K562 (cell line): ENCODE measurements around the gene NMRAL1. TPM values are rescaled to one million over a fixed set of nuclear protein-coding genes. Genes with fewer than 3 reads are reported as not detected.

Source experiments
- ADNP ChIP-seq: fragments of 200-800 bp; sonication (Bioruptor generic); IDR thresholded peaks from 2 replicates; pipeline ENCODE4 v1.6.1; 2016; ENCODE audit warnings: missing genetic modification characterization, missing compliant biosample characterization
- GABPB2 ChIP-seq: fragments of 250-450 bp; sonication (Bioruptor Pico); conservative IDR thresholded peaks from 2 replicates; pipeline ENCODE4 v1.5.1; 2021; ENCODE audit warnings: mild to moderate bottlenecking
- HDAC2 ChIP-seq: fragments of 450-650 bp; IDR thresholded peaks from 2 replicates; pipeline ENCODE4 v1.6.1; 2016; ENCODE audit warnings: mild to moderate bottlenecking
- ILF3 ChIP-seq: fragments of 450-650 bp; IDR thresholded peaks from 2 replicates; pipeline ENCODE4 v1.6.1; 2018; ENCODE audit warnings: antibody characterized with exemption, mild to moderate bottlenecking, moderate library complexity, borderline replicate concordance
- IRF2 ChIP-seq: sonication (generic); formaldehyde crosslinking; IDR thresholded peaks from 2 replicates; pipeline ENCODE4 v1.8.1; 2022; ENCODE audit warnings: mild to moderate bottlenecking, missing genetic modification reagents
- JUNB ChIP-seq: fragments of 450-650 bp; formaldehyde crosslinking; conservative IDR thresholded peaks from 2 replicates; pipeline ENCODE4 v1.4.0; 2020; ENCODE audit warnings: mild to moderate bottlenecking
- KDM4B ChIP-seq, 2 experiments: fragments of 450-650 bp in 1 of 2; sonication (generic) in 1 of 2; IDR thresholded peaks; 2 replicates each; pipeline ENCODE4 v1.6.1; 2016 to 2017; ENCODE audit warnings: borderline replicate concordance in 2 of 2, antibody characterized with exemption in 1 of 2, low read depth in 1 of 2, mild to moderate bottlenecking in 1 of 2
- KLF13 ChIP-seq: fragments of 450-650 bp; IDR thresholded peaks from 2 replicates; pipeline ENCODE4 v1.6.1; 2016; ENCODE audit warnings: missing genetic modification characterization, low read depth, mild to moderate bottlenecking, missing compliant biosample characterization, moderate library complexity, borderline replicate concordance
- MAFF ChIP-seq: IDR thresholded peaks from 2 replicates; pipeline ENCODE4 v1.6.1; 2012; ENCODE audit warnings: low read length, improper control_type of control experiment
- MED1 ChIP-seq: sonication (generic); formaldehyde crosslinking; IDR thresholded peaks from 2 replicates; pipeline ENCODE4 v1.8.1; 2023; ENCODE audit warnings: missing genetic modification reagents, borderline replicate concordance
- MEF2D ChIP-seq: conservative IDR thresholded peaks from 2 replicates; pipeline ENCODE4 v1.6.1; 2016; ENCODE audit warnings: low read depth, missing genetic modification characterization, missing compliant biosample characterization
- SREBF1 ChIP-seq: fragments of 150-350 bp; IDR thresholded peaks from 2 replicates; pipeline ENCODE4 v1.6.1; 2014; ENCODE audit warnings: antibody characterized with exemption, low read depth, low read length, borderline replicate concordance
- SRF ChIP-seq, 2 experiments: fragments of 250-450, 450-650 bp in 1 of 2; sonication (Bioruptor Pico) in 1 of 2; sonication (generic) in 1 of 2; formaldehyde crosslinking; IDR thresholded peaks; 2 replicates each; pipeline versions ENCODE4 v1.5.0 to v1.5.1; 2020 to 2022; ENCODE audit warnings: mild to moderate bottlenecking in 1 of 2, missing genetic modification reagents in 1 of 2
- TCF3 ChIP-seq: sonication (generic); formaldehyde crosslinking; IDR thresholded peaks from 2 replicates; pipeline ENCODE4 v1.4.0; 2020; ENCODE audit warnings: mild to moderate bottlenecking, missing genetic modification reagents
- ZFPM2 ChIP-seq: fragments of 250-450 bp; sonication (Bioruptor Pico); IDR thresholded peaks from 2 replicates; pipeline ENCODE4 v1.5.1; 2022; ENCODE audit warnings: mild to moderate bottlenecking
- ZNF24 ChIP-seq: fragments of 450-650 bp; IDR thresholded peaks from 2 replicates; pipeline ENCODE4 v1.6.1; 2016
- ZNF311 ChIP-seq: fragments of 250-450 bp; sonication (Bioruptor Pico); IDR thresholded peaks from 2 replicates; pipeline ENCODE4 v1.4.0; 2020; ENCODE audit warnings: mild to moderate bottlenecking, moderate library complexity
- ZNF444 ChIP-seq: fragments of 250-450 bp; sonication (Bioruptor Pico); IDR thresholded peaks from 2 replicates; pipeline ENCODE4 v1.4.0; 2020; ENCODE audit warnings: mild to moderate bottlenecking, moderate library complexity
- ZNF668 ChIP-seq: fragments of 250-450 bp; sonication (Bioruptor Pico); IDR thresholded peaks from 2 replicates; pipeline ENCODE4 v1.8.0; 2022; ENCODE audit warnings: mild to moderate bottlenecking, inconsistent platforms
- ZNF717 ChIP-seq: fragments of 250-450 bp; sonication (Bioruptor Pico); IDR thresholded peaks from 2 replicates; pipeline ENCODE4 v1.5.0; 2021
- polyA plus RNA-seq, 8 experiments: library from polyadenylated mRNA; depleted of rRNA in 4 of 8; stranded (reverse) in 5 of 8; unstranded in 3 of 8; fragments of >200 nt; fragmentation: Nextera tagmentation in 2 of 8; fragmentation: Illumina TruSeq in 1 of 8; extraction: Ambion mirVana in 2 of 8; extraction: Trizol in 1 of 8; gene quantifications; 2 replicates each; pipeline versions ENCODE4 v1.2.1 to v1.2.3, GENCODE V29; 2011 to 2014; ENCODE audit warnings: inconsistent platforms in 1 of 8, missing spikeins in 1 of 8
- total RNA-seq, 7 experiments: library from RNA; depleted of rRNA in 6 of 7; stranded (reverse); fragments of >200 nt in 6 of 7; fragmentation: Illumina TruSeq in 2 of 7; extraction: Trizol in 2 of 7; gene quantifications; 2 replicates each; pipeline versions ENCODE4 v1.2.1 to v1.2.3, GENCODE V29; 2011 to 2021; ENCODE audit warnings: low replicate concordance in 1 of 7
- TF ChIP-seq, protein P1 (sequence below): IDR thresholded peaks from 2 replicates; pipeline ENCODE4 v1.6.1; 2012; ENCODE audit warnings: low read depth, low read length, improper control_type of control experiment, borderline replicate concordance
- TF ChIP-seq, protein P2 (sequence below): sonication (generic); formaldehyde crosslinking; IDR thresholded peaks from 2 replicates; pipeline ENCODE4 v1.5.0; 2020; ENCODE audit warnings: missing genetic modification reagents
- TF ChIP-seq, protein P3 (sequence below): fragments of 450-650 bp; formaldehyde crosslinking; conservative IDR thresholded peaks from 2 replicates; pipeline ENCODE4 v1.4.0; 2022; ENCODE audit warnings: mild to moderate bottlenecking, missing genetic modification characterization
- TF ChIP-seq, protein P4 (sequence below), 2 experiments: fragments of 450-650 bp; conservative IDR thresholded peaks; 2 replicates each; pipeline ENCODE4 v1.6.1; 2017; ENCODE audit warnings: mild to moderate bottlenecking in 2 of 2, moderate library complexity in 2 of 2

The NMRAL1 gene
- total and polyA plus RNA-seq, 9 of the 15 experiments (the other 6 are each of a cell fraction or from before 2014, with no cell fraction given), result 6.3 to 116 (median 63.2) TPM

DNA sequence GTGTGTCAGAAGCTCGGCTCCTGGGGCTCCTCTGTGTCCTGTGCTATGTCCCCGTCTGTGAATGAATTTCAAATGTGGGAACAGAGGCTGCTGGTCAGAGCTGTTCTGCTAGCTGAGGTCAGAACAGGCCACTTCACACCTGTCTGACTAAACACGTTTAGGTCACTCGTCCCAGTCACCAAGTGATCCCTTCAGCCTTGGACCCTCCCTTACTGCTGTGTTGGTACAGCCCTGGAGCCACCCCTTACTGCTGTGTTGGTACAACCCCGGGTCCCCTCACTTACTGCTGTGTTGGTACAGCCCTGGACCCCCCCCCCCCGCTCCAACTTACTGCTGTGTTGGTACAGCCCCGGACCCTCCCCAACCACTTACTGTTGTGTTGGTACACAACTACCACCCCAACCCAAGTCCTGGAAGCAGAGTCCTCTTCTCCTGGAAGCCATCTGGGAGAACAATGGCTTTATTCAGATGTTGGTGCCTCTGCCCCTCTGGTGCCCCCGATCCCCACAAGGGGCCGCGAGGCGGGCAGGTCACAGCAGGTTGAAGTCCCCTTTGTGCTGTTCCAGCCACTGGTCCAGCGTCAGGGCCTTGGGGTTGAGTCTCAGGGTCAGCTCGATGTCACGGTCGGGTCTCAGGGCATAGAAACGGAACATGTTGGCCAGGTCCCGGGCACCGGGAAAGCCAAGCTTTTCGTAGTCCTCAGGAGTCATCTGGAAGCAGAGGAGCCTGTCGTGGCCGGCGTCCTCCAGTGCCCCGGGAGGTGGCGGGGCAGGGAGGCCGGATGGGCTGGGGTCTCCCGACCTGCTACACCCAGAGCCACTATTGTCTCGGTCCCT, 13.0 kb downstream of the NMRAL1 start (continued):
- TF ChIP-seq MED1 (CRISPR knock-in tag) (no peak), GABPB2 (CRISPR knock-in tag) (no peak), SREBF1 (peak; percentile 79; the same call in 1 of the 2 replicates), ZNF668 (CRISPR knock-in tag) (no peak), MEF2D (no peak), KLF13 (tag) (no peak), KDM4B (IDR thresholded peaks at IDR 0.05; ENCODE audit: borderline replicate concordance in 2 of 2, low read depth in 1 of 2) (no peak), ZNF444 (CRISPR knock-in tag) (no peak), ILF3 (no peak), ZNF24 (no peak), MAFF (0 out of 2 replicates have a peak, but pooled peaks have one; percentile 12), JUNB (CRISPR knock-in tag) (no peak), IRF2 (CRISPR knock-in tag) (no peak), ADNP (tag) (no peak), ZFPM2 (CRISPR knock-in tag) (no peak), ZNF717 (CRISPR knock-in tag) (no peak), ZNF311 (CRISPR knock-in tag) (no peak), SRF (CRISPR knock-in tag; IDR thresholded peaks at IDR 0.05) (no peak), HDAC2 (no peak), TCF3 (CRISPR knock-in tag) (no peak)
- TF ChIP-seq, protein P1, sequence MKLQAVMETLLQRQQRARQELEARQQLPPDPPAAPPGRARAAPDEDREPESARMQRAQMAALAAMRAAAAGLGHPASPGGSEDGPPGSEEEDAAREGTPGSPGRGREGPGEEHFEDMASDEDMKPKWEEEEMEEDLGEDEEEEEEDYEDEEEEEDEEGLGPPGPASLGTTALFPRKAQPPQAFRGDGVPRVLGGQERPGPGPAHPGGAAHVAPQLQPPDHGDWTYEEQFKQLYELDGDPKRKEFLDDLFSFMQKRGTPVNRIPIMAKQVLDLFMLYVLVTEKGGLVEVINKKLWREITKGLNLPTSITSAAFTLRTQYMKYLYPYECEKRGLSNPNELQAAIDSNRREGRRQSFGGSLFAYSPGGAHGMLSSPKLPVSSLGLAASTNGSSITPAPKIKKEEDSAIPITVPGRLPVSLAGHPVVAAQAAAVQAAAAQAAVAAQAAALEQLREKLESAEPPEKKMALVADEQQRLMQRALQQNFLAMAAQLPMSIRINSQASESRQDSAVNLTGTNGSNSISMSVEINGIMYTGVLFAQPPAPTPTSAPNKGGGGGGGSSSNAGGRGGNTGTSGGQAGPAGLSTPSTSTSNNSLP, result no peak
- TF ChIP-seq, protein P2, sequence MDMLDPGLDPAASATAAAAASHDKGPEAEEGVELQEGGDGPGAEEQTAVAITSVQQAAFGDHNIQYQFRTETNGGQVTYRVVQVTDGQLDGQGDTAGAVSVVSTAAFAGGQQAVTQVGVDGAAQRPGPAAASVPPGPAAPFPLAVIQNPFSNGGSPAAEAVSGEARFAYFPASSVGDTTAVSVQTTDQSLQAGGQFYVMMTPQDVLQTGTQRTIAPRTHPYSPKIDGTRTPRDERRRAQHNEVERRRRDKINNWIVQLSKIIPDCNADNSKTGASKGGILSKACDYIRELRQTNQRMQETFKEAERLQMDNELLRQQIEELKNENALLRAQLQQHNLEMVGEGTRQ (CRISPR knock-in tag), result no peak
- TF ChIP-seq, protein P3, sequence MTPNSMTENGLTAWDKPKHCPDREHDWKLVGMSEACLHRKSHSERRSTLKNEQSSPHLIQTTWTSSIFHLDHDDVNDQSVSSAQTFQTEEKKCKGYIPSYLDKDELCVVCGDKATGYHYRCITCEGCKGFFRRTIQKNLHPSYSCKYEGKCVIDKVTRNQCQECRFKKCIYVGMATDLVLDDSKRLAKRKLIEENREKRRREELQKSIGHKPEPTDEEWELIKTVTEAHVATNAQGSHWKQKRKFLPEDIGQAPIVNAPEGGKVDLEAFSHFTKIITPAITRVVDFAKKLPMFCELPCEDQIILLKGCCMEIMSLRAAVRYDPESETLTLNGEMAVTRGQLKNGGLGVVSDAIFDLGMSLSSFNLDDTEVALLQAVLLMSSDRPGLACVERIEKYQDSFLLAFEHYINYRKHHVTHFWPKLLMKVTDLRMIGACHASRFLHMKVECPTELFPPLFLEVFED (CRISPR knock-in tag), result no peak
- TF ChIP-seq, protein P4, sequence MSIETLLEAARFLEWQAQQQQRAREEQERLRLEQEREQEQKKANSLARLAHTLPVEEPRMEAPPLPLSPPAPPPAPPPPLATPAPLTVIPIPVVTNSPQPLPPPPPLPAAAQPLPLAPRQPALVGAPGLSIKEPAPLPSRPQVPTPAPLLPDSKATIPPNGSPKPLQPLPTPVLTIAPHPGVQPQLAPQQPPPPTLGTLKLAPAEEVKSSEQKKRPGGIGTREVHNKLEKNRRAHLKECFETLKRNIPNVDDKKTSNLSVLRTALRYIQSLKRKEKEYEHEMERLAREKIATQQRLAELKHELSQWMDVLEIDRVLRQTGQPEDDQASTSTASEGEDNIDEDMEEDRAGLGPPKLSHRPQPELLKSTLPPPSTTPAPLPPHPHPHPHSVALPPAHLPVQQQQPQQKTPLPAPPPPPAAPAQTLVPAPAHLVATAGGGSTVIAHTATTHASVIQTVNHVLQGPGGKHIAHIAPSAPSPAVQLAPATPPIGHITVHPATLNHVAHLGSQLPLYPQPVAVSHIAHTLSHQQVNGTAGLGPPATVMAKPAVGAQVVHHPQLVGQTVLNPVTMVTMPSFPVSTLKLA (conservative IDR thresholded peaks at IDR 0.05), result peak in 1 of 2 experiments; percentile 35; a peak in 1 of 4 replicates
